ENCODE measurements around the gene USP11.

DNA sequence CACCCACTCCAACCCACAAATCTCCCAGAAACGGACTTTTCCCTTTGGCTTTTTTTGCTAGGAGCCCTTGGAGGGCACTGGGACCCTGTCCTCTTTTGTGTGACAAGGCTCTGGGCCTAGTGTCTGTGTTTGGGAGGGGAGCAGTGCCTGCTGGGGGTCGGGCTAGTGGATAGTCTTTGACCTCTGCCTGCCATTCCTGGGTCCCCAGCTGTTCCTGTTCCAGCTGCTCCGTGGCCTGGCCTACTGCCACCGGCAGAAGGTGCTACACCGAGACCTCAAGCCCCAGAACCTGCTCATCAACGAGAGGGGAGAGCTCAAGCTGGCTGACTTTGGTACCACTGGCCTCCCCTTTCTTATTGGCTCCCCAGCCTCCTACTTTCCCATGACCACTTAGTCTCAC, 6.7 kb upstream of the USP11 start:
- TF ChIP-seq, protein P1, sequence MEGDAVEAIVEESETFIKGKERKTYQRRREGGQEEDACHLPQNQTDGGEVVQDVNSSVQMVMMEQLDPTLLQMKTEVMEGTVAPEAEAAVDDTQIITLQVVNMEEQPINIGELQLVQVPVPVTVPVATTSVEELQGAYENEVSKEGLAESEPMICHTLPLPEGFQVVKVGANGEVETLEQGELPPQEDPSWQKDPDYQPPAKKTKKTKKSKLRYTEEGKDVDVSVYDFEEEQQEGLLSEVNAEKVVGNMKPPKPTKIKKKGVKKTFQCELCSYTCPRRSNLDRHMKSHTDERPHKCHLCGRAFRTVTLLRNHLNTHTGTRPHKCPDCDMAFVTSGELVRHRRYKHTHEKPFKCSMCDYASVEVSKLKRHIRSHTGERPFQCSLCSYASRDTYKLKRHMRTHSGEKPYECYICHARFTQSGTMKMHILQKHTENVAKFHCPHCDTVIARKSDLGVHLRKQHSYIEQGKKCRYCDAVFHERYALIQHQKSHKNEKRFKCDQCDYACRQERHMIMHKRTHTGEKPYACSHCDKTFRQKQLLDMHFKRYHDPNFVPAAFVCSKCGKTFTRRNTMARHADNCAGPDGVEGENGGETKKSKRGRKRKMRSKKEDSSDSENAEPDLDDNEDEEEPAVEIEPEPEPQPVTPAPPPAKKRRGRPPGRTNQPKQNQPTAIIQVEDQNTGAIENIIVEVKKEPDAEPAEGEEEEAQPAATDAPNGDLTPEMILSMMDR (IDR thresholded peaks at IDR 0.05), result no peak
- no peak for TF ChIP-seq POLR2A (IDR thresholded peaks at IDR 0.05)

Measured in sigmoid colon (tissue), 3 donors.